IMR-90 (cell line): Measurements from ENCODE around the gene YTHDC2. TPM values are rescaled to one million over a fixed set of nuclear protein-coding genes. Genes with fewer than 3 reads are reported as not detected.

ENCODE experiments used
- ATAC-seq: fragments of 200-7000 bp; cut with Tn5 transposase; 2 replicates; pipeline ENCODE4 v1.9.1; 2020; ENCODE audit warnings: low read depth, mild to moderate bottlenecking, moderate library complexity
- BruUV-seq: library from RNA; stranded (reverse); fragments of 400-500 nt; replicated peaks from 2 replicates; lab custom pipeline; 2021; lab: Mats Ljungman, UMichigan
- CTCF ChIA-PET: fragments of 300-600 bp; formaldehyde crosslinking; extraction: SDS; loops from one replicate; lab custom pipeline; 2021; ENCODE audit warnings: antibody characterized with exemption; lab: Yijun Ruan, JAX
- POLR2A ChIA-PET: fragments of 300-600 bp; sonication (Branson Sonifier 250); formaldehyde crosslinking; loops from one replicate; lab custom pipeline; 2022; ENCODE audit warnings: antibody characterized with exemption; ENCODE audit not compliant: unreplicated experiment; lab: Charles Lee
- DNase-seq: peaks from one replicate; pipeline ENCODE4 v3.0.0; 2013
- H2AFZ ChIP-seq: replicated peaks from 2 replicates; pipeline ENCODE3; 2013; ENCODE audit warnings: low read length, mild to moderate bottlenecking; ENCODE audit not compliant: poor library complexity
- H2AK5ac ChIP-seq: 2 replicates; pipeline ENCODE4 v1.6.1; 2013; ENCODE audit warnings: low read depth, low read length, inconsistent platforms
- H2AK9ac ChIP-seq: replicated peaks from 2 replicates; pipeline ENCODE3; 2013; ENCODE audit warnings: mild to moderate bottlenecking, low read depth, low read length, moderate library complexity; ENCODE audit not compliant: poor library complexity
- H2BK120ac ChIP-seq: 2 replicates; pipeline ENCODE4 v1.6.1; 2013; ENCODE audit warnings: low read depth, low read length, inconsistent platforms
- H2BK15ac ChIP-seq: 3 replicates; pipeline ENCODE4 v1.6.1; 2013; ENCODE audit warnings: low read depth, low read length, inconsistent platforms
- H2BK20ac ChIP-seq: 2 replicates; pipeline ENCODE4 v1.6.1; 2013; ENCODE audit warnings: low read depth, mild to moderate bottlenecking, inconsistent platforms, low read length, moderate library complexity
- H2BK5ac ChIP-seq: 2 replicates; pipeline ENCODE4 v1.6.1; 2013; ENCODE audit warnings: mild to moderate bottlenecking, low read depth, low read length, inconsistent platforms; ENCODE audit not compliant: poor library complexity, severe bottlenecking
- H3K14ac ChIP-seq: replicated peaks from 2 replicates; pipeline ENCODE4 v1.6.1; 2013; ENCODE audit warnings: low read depth, low read length, inconsistent platforms
- H3K18ac ChIP-seq: 2 replicates; pipeline ENCODE4 v1.6.1; 2013; ENCODE audit warnings: low read depth, low read length, control low read depth
- H3K23ac ChIP-seq: 2 replicates; pipeline ENCODE4 v1.6.1; 2013; ENCODE audit warnings: low read depth, low read length, inconsistent platforms
- H3K27ac ChIP-seq: 2 replicates; pipeline ENCODE4 v1.5.1; 2013; ENCODE audit warnings: mild to moderate bottlenecking, control low read depth, low read length; ENCODE audit not compliant: insufficient read depth
- H3K27me3 ChIP-seq: 2 replicates; pipeline ENCODE4 v1.6.1; 2013; ENCODE audit warnings: low read length; ENCODE audit not compliant: control insufficient read depth, insufficient read depth
- H3K36me3 ChIP-seq: 2 replicates; pipeline ENCODE4 v1.6.1; 2013; ENCODE audit warnings: low read length, mixed read lengths; ENCODE audit not compliant: control insufficient read depth, insufficient read depth
- H3K4ac ChIP-seq: 2 replicates; pipeline ENCODE4 v1.6.1; 2013; ENCODE audit warnings: low read depth, low read length, inconsistent platforms
- H3K4me1 ChIP-seq: 2 replicates; pipeline ENCODE4 v1.6.1; 2013; ENCODE audit warnings: low read length, mixed read lengths; ENCODE audit not compliant: control insufficient read depth, insufficient read depth
- H3K4me2 ChIP-seq: 2 replicates; pipeline ENCODE4 v1.6.1; 2013; ENCODE audit warnings: low read depth, mild to moderate bottlenecking, control low read depth, low read length, moderate library complexity
- H3K4me3 ChIP-seq: 2 replicates; pipeline ENCODE4 v1.5.1; 2013; ENCODE audit warnings: low read depth, mild to moderate bottlenecking, control low read depth, low read length, moderate library complexity; ENCODE audit not compliant: insufficient read depth
- H3K56ac ChIP-seq: 2 replicates; pipeline ENCODE4 v1.6.1; 2013; ENCODE audit warnings: low read length, inconsistent platforms; ENCODE audit not compliant: insufficient read depth; ENCODE audit errors: extremely low read depth
- H3K79me1 ChIP-seq, 2 experiments: 2 replicates each; pipeline ENCODE4 v1.6.1; 2013; ENCODE audit warnings: low read length in 2 of 2, inconsistent platforms in 1 of 2, low read depth in 1 of 2
- H3K9ac ChIP-seq: 2 replicates; pipeline ENCODE4 v1.6.1; 2013; ENCODE audit warnings: low read depth, low read length, control low read depth
- H3K9me1 ChIP-seq: 2 replicates; pipeline ENCODE4 v1.6.1; 2013; ENCODE audit warnings: low read length, inconsistent platforms; ENCODE audit not compliant: insufficient read depth
- H3K9me3 ChIP-seq: 2 replicates; pipeline ENCODE4 v1.6.1; 2013; ENCODE audit warnings: low read length; ENCODE audit not compliant: control insufficient read depth, insufficient read depth
- H4K20me1 ChIP-seq: 2 replicates; pipeline ENCODE4 v1.6.1; 2013; ENCODE audit warnings: low read length, inconsistent platforms; ENCODE audit not compliant: insufficient read depth
- H4K5ac ChIP-seq: 2 replicates; pipeline ENCODE4 v1.6.1; 2013; ENCODE audit warnings: mild to moderate bottlenecking, low read depth, low read length, control low read depth
- H4K8ac ChIP-seq, 2 experiments: 2 replicates each; pipeline ENCODE4 v1.6.1; 2013; ENCODE audit warnings: low read depth in 2 of 2, low read length in 2 of 2, control low read depth in 1 of 2, inconsistent platforms in 1 of 2
- H4K91ac ChIP-seq: 2 replicates; pipeline ENCODE4 v1.6.1; 2013; ENCODE audit warnings: low read depth, low read length, inconsistent platforms; ENCODE audit not compliant: insufficient read depth
- BHLHE40 ChIP-seq: fragments of 150-350 bp; IDR thresholded peaks from 2 replicates; pipeline ENCODE4 v1.6.1; 2016; ENCODE audit warnings: mild to moderate bottlenecking, low read depth, low read length
- CHD1 ChIP-seq: IDR thresholded peaks from 2 replicates; pipeline ENCODE4 v1.6.1; 2012; ENCODE audit warnings: low read depth, low read length, improper control_type of control experiment
- CTCF ChIP-seq: conservative IDR thresholded peaks from 2 replicates; pipeline ENCODE4 v1.5.1; 2012; ENCODE audit warnings: mild to moderate bottlenecking, low read depth, low read length, improper control_type of control experiment
- ELK1 ChIP-seq: fragments of 150-350 bp; IDR thresholded peaks from 2 replicates; pipeline ENCODE4 v1.6.1; 2016; ENCODE audit warnings: low read depth, mild to moderate bottlenecking, low read length, moderate library complexity, borderline replicate concordance
- FOS ChIP-seq: fragments of 150-350 bp; IDR thresholded peaks from 2 replicates; pipeline ENCODE4 v1.6.1; 2016; ENCODE audit warnings: low read depth, low read length
- MAFK ChIP-seq: IDR thresholded peaks from 2 replicates; pipeline ENCODE4 v1.6.1; 2012; ENCODE audit warnings: low read depth, low read length, improper control_type of control experiment
- MAZ ChIP-seq: IDR thresholded peaks from 2 replicates; pipeline ENCODE4 v1.6.1; 2012; ENCODE audit warnings: low read depth, mild to moderate bottlenecking, low read length, improper control_type of control experiment, moderate library complexity, borderline replicate concordance
- MXI1 ChIP-seq: IDR thresholded peaks from 2 replicates; pipeline ENCODE4 v1.6.1; 2012; ENCODE audit warnings: low read depth, mild to moderate bottlenecking, low read length, moderate library complexity, borderline replicate concordance
- NFE2L2 ChIP-seq: fragments of 150-350 bp; IDR thresholded peaks from 2 replicates; pipeline ENCODE4 v1.6.1; 2016; ENCODE audit warnings: low read depth, mild to moderate bottlenecking, low read length
- POLR2A ChIP-seq: IDR thresholded peaks from 2 replicates; pipeline ENCODE4 v1.6.1; 2012; ENCODE audit warnings: mild to moderate bottlenecking, low read depth, low read length
- RFX5 ChIP-seq: IDR thresholded peaks from 2 replicates; pipeline ENCODE4 v1.8.0; 2012; ENCODE audit warnings: low read depth, mild to moderate bottlenecking, low read length, moderate library complexity
- SMC3 ChIP-seq: fragments of 150-350 bp; IDR thresholded peaks from 2 replicates; pipeline ENCODE4 v1.6.1; 2016; ENCODE audit warnings: low read depth, mild to moderate bottlenecking, antibody characterized with exemption, low read length, moderate library complexity
- USF2 ChIP-seq: fragments of 150-350 bp; IDR thresholded peaks from 2 replicates; pipeline ENCODE4 v1.6.1; 2017; ENCODE audit warnings: mild to moderate bottlenecking, antibody characterized with exemption, low read length, low read depth
- WGBS, 2 experiments: methylation state at CpG; one replicate each; pipeline versions ENCODE4 v1.1.5 to v1.1.7; 2013; ENCODE audit warnings: missing lambda C conversion rate in 2 of 2; ENCODE audit not compliant: insufficient read length in 1 of 2; ENCODE audit errors: extremely low coverage in 2 of 2; 5-methylcytosine and 5-hydroxymethylcytosine counted together
- dilution Hi-C: fragments of 300-500 bp; cut with HindIII; formaldehyde crosslinking; loops from one replicate; pipeline ENCODE4 v1.14.3; 2018; ENCODE audit warnings: low sequenced_read_pairs; ENCODE audit not compliant: unreplicated experiment
- in situ Hi-C: fragments of 300-500 bp; cut with MboI; formaldehyde crosslinking; loops from 3 replicates; pipeline ENCODE4 v1.14.3; 2019; ENCODE audit warnings: low sequenced_read_pairs, inconsistent platforms, mixed read lengths
- intact Hi-C: fragments of 100-400 bp; cut with micrococcal nuclease; formaldehyde crosslinking; loops from 2 replicates; pipeline ENCODE4 v1.10.0; 2022
- polyA plus RNA-seq, 3 experiments: library from polyadenylated mRNA; depleted of rRNA; stranded (reverse); fragments of >200 nt; gene quantifications; 2 replicates each; pipeline ENCODE4 v1.2.3, GENCODE V29; 2012; ENCODE audit warnings: low replicate concordance in 1 of 3
- total RNA-seq: library from RNA; depleted of rRNA; stranded (reverse); fragments of >200 nt; gene quantifications from 2 replicates; pipeline ENCODE4 v1.2.3, GENCODE V29; 2012

Gene YTHDC2
- total and polyA plus RNA-seq, 2 of the 4 experiments (the other 2 are of a cell fraction) = 6.5 to 13.4 TPM

GRCh38 chr5:113569396-113569795 lies 55.9 kb downstream of the YTHDC2 start:
- Histone ChIP-seq H2BK120ac (no peak overlapping the region), H3K23ac (no peak overlapping the region), H3K4me2 (no peak overlapping the region), H3K18ac (no peak overlapping the region), H4K8ac (no peak overlapping the region), H4K5ac (no peak overlapping the region), H3K9ac (no peak overlapping the region), H3K56ac (no peak overlapping the region), H3K27me3 (no peaks in the 10 kb centered on the region), H3K4me1 (peaks cover 3% of the 10 kb centered on the region; the same call in 1 of the 2 replicates), H3K4ac (no peak overlapping the region), H3K27ac (no peak overlapping the region), H2AK5ac (no peak overlapping the region), H3K79me1 (peaks cover 0 to 11% of the 10 kb centered on the region in 2 experiments; a peak in 2 of 4 replicates), H2BK20ac (no peak overlapping the region), H4K20me1 (no peaks in the 10 kb centered on the region; the same call in 1 of the 2 replicates), H2AK9ac (no peak overlapping the region), H3K14ac (no peak overlapping the region), H3K36me3 (peaks cover 19% of the 10 kb centered on the region), H3K4me3 (no peak overlapping the region), H3K9me3 (peaks cover 2% of the 10 kb centered on the region; the same call in 1 of the 2 replicates), H3K9me1 (peaks cover 3% of the 10 kb centered on the region; the same call in 1 of the 2 replicates), H2BK15ac (no peak overlapping the region), H4K91ac (no peak overlapping the region), H2AFZ (no peak overlapping the region), H2BK5ac (no peak overlapping the region)
- in situ Hi-C loops (no loop called here), dilution Hi-C loops (no loop called here), intact Hi-C loops (no loop called here)
- CTCF ChIA-PET = no interaction called here
- DNase-seq (no peak), ATAC-seq (no peak)
- POLR2A ChIA-PET = no interaction called here
- TF ChIP-seq BHLHE40 (no peak), SMC3 (no peak), NFE2L2 (no peak), CTCF (no peak), FOS (no peak), MAZ (no peak), MAFK (no peak), RFX5 (no peak), ELK1 (no peak), CHD1 (no peak), MXI1 (no peak), USF2 (no peak), POLR2A (no peak)
- no TSS peak for BruUV-seq
- WGBS, 2 experiments = no CpG with 5 or more reads among the region's 5 CpGs
